Measurements from ENCODE around the gene ZKSCAN8.

Gene ZKSCAN8

GRCh38 chr6:28140616-28141015 is 1.1 kb upstream of the ZKSCAN8 start:
- no peak for DNase-seq

- DNase-seq, result no peak
Measured at GRCh38 chr6:28142446-28142845, 763 bp downstream of the ZKSCAN8 start.

- DNase-seq, result no peak
Measured at GRCh38 chr6:28145231-28145630, 3.5 kb downstream of the ZKSCAN8 start.

GRCh38 chr6:28152531-28152930 is 10.8 kb downstream of the ZKSCAN8 start:
- DNase-seq, result no peak

GRCh38 chr6:28153546-28153945 is 11.9 kb downstream of the ZKSCAN8 start:
- DNase-seq, result no peak

- no peak for DNase-seq
Measured at GRCh38 chr6:28154357-28154756, 12.7 kb downstream of the ZKSCAN8 start.

GRCh38 chr6:28158318-28158717 is 16.6 kb downstream of the ZKSCAN8 start:
- no peak for DNase-seq

- DNase-seq, result no peak
Measured at GRCh38 chr6:28159029-28159607, 17.4 kb downstream of the ZKSCAN8 start.

- DNase-seq, result no peak
Measured at GRCh38 chr6:28160233-28160632, 18.6 kb downstream of the ZKSCAN8 start.

- peak; percentile 82 to 88 for DNase-seq
Measured at GRCh38 chr6:28161410-28162079, 19.9 kb downstream of the ZKSCAN8 start.

GRCh38 chr6:28165563-28165962 is 23.9 kb downstream of the ZKSCAN8 start:
- DNase-seq, result no peak

GRCh38 chr6:28167068-28167467 is 25.4 kb downstream of the ZKSCAN8 start:
- DNase-seq, result no peak

GRCh38 chr6:28167926-28168325 is 26.2 kb downstream of the ZKSCAN8 start:
- DNase-seq, result no peak

- no peak for DNase-seq
Measured at GRCh38 chr6:28171271-28171670, 29.6 kb downstream of the ZKSCAN8 start.

GRCh38 chr6:28172006-28172405 is 30.3 kb downstream of the ZKSCAN8 start:
- no peak for DNase-seq

- DNase-seq, result no peak
Measured at GRCh38 chr6:28176373-28176772, 34.7 kb downstream of the ZKSCAN8 start.

- no peak for DNase-seq
Measured at GRCh38 chr6:28182255-28182654, 40.6 kb downstream of the ZKSCAN8 start.

GRCh38 chr6:28188111-28188979 is 46.7 kb downstream of the ZKSCAN8 start:
- no peak for DNase-seq

GRCh38 chr6:28200020-28200419 is 58.3 kb downstream of the ZKSCAN8 start:
- no peak for DNase-seq

GRCh38 chr6:28203201-28203600 is 61.5 kb downstream of the ZKSCAN8 start:
- DNase-seq, result no peak

GRCh38 chr6:28205879-28206278 is 64.2 kb downstream of the ZKSCAN8 start:
- no peak for DNase-seq

- DNase-seq, result no peak
Measured at GRCh38 chr6:28206527-28206926, 64.8 kb downstream of the ZKSCAN8 start.

- no peak for DNase-seq
Measured at GRCh38 chr6:28206928-28207509, 65.3 kb downstream of the ZKSCAN8 start.
